Stimulated activated CD4-positive, alpha-beta T cell treated with anti-CD3 and anti-CD28 coated beads, TNF-alpha, amount 100 ng/mL, for 24 hours (primary cell): ENCODE measurements around the gene CDKL4.
"Not testable (repeated sequence)": the region's sequence is repeated elsewhere in the genome, so short reads cannot be mapped to it uniquely, and the experiment has no call there.

ENCODE experiments used
- DNase-seq, 3 experiments: peaks; one replicate each; pipeline ENCODE4 v3.0.0-alpha.2; 2020; ENCODE audit warnings: low read depth in 3 of 3

The CDKL4 gene

DNA sequence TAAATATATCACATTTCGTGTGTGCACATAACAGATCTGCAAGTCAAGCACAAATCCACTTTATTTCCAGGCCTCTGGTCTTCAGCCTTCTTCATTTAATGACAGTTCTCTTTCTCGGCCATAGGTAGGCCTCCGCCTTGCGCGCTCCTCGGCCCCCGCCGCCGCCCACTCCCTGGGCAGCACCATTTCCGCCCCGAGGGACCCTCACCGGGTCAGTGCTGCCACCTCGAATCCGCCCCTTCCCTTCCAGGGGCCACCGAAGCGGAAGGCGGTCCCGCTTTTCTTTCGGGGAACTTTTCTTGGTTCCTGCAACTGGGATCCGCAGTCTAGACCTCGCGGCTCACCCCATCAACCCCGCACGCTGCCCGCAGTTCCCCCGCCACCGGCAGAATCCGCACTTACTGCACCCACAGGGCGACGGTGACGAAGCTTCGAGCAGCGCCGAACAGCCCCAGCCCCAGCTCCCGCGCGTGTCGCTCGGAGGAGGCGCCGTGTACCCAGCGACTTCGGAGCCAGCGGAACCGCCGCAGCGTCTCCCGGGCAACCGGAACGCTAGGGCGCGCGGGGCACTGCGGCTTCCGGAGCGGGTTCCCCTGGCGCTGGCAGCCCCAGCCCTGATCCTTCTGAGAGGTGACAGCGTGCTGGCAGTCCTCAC, at the start of gene CDKL4:
Gene CDKL4 (minus strand): TSS at position 502 of the 655 bp plus-strand sequence.
- no peak for DNase-seq

DNA sequence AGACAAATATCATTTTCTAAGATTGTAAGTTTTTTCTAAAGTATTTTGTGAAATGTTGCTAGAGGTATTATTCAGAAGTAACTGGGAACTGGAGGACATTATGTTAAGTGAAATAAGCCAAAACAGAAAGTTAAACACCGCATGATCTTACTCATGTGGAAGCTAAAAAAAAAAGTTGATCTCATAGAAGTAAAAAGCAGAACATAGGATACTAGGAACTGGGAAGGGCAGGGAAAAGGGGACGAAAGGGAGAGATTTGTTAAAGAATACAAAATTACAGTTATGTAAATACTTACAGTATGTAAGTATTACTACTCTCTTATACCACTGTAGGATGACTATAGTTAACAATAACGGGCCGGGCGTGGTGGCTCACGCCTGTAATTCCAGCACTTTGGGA, 46.7 kb upstream of the CDKL4 start:
- DNase-seq, result no peak

DNA sequence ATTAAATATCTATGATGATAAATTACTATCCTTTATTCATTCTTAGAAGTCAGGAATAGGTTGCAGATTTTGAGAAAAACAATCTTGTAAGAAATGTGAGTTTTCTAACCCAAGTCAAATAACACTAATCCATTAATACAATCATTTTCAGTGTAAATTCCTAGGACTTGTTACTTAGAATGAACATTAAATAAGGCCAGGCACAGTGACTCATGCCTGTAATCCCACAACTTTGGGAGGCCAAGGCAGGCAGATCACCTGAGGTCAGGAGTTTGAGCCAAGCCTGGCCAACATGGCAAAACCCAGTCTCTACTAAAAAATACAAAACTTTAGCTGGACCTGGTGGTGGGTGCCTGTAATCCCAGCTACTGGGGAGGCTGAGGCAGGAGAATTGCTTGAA, 45.8 kb upstream of the CDKL4 start:
- no peak for DNase-seq

DNA sequence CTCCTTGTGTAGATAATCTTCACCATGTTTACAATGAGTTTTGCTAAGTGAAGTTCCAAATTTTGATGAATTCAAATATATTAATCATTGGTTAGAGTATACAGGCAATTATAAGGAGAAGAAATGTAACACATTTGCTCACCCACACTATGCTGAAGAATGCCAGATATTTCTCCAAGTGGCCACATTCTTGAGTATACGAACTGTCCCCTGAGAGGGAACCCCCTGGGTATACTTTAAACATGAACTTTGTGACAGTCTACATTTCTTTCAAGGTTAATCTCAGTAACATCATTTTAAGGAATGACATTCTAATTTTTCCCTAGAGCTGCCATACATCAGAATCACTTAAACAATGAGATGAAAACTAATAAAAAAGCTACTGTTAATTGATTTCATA, 39.8 kb upstream of the CDKL4 start:
- no peak for DNase-seq

DNA sequence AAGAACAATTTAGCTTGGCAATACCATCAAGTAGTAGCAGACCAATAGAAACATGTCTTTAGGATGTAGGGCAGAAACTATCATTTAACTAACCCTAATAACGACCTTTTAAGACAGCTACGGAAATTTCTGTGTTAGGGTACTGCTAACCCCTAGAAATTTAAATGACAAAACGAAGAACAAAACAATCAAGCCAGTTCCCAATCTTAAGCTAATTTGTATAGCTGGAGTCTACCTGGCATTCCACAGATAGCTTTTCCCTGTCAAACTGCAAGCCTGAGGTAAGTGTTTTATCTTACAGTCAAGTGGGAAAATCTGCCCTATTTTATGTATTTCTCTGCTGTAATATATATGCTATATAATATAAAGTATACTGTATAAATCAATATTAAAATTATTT, 37.6 kb upstream of the CDKL4 start:
- DNase-seq, result no peak

DNA sequence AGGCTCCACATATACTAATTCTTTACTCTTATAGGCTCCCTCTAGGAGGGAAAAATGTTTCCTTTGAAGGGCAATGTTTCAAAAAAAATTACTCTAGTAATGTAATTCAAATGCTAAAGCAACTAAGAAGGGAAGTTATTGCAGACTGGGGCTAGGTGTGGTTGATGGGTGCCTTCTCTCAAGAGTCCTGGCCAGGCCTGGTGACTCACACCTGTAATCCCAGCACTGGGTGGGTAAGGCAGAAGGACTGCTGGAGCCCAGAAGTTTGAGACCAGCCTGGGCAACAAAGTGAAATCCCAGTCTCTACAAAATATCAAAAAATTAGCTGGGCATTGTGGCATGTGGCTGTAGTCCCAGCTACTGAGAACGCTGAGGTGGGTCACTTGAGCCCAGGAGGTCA, 31.2 kb upstream of the CDKL4 start:
- no peak for DNase-seq

DNA sequence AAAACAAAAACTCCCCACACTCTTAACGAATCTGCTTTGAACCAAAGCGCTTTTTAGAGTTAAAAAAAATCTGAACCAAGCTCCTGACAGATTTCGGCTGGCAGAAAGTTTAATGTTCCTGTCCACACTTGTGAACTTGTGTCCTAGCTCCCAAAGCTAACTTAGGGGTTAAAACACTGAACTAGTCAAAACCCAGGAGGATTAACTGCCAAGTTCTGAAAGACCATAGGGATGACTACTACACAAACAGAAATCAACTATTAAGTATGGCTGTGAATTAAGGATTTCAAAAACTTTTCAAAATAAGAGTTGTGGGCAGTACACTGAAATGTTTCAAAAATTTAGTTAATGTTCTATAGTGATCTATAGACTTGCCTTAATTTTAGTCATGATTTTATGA, 26.2 kb upstream of the CDKL4 start:
- DNase-seq, result no peak

DNA sequence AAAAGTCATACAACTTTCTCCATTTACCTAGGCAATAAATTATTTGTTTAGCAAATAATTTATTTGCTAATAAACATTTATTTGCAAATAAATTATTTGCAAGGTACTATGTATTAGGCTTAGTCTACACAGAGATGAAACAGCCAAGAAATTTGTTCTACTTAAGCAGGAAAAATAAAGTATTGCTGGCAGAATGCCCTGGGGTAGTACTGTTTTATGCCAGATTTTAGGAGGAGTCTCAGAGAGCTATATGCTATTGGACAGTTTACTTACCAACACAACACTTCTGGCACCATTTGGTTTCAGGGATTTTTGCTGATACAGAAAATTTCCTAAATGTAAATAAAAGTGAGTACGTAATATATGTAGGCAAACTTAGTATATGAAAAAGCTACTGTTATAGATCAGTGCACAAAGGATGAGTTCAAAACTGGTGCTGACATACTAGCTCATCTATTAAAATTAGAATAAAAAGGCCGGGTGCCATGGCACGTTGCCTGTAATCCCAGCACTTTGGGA, 23.2 kb upstream of the CDKL4 start:
- no peak for DNase-seq

DNA sequence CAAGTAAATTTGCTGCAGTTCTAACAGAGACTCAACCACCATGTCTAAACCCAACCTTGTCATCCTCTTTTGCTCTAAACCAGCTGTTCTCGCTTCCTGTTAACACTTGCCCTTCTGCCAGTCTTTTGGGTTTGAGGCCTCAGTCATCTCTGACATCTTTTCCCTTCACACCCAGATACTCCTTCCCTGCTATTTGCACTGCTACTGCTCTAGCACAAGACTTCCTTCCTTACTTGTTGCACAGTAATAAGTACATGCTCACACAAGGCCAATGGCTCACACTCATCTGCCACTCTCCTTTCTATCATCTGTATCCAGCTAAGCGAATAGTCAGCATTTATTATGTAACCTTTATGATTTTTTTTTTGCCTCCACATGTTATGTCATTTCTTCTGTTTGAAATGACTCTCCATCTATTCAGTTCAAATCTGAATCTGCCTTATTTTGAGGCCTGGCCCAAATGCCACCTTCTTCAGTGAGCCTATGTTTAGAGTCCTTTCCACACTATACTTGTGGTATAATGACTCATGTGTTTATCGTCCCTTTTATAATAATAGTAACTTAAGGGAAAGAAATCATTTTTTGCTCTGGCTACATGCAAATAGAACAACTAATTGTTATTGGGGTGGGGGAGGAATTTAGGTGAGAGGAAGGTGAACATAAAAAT, 22.5 kb upstream of the CDKL4 start:
- DNase-seq, result no peak

DNA sequence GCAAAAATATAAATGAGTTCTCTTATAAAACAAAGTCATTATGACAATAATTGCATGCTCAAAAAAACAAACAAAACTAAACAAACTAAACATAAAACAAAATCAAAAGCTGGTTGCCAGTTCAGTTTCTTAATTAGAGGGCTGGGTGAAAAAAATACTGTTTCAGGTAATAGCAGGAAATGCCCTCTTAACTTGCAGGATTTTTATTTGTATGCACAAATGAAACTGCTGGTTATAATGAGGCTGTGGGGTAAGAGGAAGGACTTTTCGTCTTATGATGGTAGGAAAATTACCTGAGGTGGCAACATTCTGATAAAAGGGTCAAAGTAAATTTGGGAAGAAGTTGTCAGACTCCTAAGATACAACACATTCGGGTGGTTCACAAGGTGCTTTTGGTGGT, 21.5 kb upstream of the CDKL4 start:
- no peak for DNase-seq

DNA sequence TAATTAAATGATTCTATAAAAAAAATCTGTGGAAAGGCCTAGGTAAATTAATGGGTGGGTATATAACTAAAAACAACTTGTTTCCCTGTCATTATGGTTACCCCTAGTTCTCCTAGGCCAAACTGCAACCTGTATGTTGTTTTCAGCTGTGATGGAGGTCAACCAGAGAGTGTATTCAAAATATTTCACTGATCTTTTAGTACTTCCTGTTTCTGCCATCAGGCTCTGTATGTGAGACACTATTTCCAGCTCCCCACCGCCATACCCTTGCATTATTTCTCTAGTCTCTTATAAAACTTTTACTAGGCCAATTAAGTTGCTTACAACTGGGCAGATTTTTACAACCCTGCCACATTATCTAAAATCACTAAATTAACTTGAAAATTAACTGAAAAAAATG, 21.0 kb upstream of the CDKL4 start:
- no peak for DNase-seq

DNA sequence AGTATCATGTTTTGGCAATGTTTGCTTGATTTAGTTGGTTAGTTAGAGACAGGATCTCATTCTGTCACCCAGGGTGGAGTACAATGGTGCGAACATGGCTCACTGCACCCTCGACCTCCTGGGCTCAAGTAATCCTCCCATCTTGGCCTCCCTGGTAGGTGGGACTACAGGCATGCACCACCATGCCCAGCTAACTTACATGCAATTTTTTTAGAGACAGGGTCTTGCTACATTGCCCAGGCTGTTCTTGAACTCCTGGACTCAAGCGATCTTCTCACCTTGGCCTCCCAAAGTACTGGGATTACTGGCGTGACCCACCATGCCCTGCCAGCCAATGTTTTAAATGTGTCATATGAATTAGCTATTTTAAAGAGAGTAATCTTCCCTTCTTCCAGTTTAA, 16.3 kb upstream of the CDKL4 start:
- DNase-seq, result no peak

DNA sequence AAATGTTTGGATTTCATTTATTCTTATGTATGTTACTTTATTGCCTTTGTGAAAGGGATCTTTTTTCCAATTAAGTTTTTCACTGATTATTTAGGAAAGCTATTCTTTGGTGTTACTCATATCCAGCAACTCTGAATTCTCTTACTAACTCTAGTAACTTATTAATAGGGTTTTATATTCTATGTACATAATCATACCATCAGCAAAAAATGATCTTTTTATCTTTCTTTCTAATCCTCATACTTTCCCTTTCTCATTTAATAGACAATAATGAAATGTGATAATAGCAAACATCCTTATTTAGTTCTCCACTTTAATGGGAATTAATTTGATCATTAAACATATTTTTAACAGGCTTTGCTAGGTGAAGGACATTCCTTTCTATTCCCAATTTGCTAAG, 12.3 kb upstream of the CDKL4 start:
- DNase-seq, result no peak

DNA sequence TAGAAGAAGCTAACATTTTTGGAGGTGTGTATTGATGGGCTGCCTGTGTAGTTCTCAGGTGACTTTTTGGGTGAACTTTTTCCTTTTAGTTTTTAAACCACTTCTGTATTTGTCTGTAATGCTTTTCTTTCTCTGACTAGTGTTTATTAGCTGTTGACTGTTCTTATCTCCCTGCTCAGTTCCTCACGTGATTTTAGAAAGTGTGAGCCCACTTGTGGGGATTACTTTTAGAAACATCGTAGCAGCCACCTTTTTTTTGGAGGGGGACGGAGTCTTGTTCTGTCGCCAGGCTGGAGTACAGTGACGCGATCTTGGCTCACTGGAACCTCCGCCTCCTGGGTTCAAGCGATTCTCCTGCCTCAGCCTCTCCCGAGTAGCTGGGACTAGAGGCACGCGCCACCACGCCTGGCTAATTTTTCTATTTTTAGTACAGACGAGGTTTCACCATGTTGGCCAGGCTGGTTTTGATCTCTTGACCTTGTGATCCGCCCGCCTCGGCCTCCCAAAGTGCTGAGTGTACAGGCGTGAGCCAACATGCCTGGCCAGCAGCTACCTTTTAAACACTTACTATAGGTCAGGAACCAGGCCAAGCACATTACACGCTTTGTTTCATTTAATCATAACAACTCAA, 9.2 kb upstream of the CDKL4 start:
- DNase-seq, result no peak

DNA sequence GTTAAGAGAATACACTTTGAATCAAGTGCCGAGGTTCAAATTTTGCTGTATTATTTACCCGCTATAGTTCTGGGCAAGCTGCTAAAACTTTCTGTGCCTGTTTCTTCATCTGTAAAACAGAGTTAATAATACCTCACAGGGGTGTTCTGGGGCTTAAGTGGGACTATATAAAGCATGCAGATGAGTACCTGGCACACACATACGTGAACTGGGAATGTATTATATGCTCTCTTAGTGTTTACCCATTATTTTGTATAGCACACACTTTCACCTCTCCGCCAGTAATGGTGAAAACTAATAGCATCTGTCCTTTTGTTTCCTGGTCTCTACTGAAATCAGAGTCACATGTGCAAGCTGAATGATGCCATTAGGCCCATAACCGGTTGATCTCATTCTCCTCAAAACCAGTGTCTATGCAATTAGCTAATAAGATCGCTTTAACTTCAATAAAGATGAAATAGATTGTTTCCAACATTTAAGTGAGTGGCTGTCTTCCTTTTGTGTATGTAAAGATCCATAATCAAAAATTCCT, 3.8 kb upstream of the CDKL4 start:
- no peak for DNase-seq

DNA sequence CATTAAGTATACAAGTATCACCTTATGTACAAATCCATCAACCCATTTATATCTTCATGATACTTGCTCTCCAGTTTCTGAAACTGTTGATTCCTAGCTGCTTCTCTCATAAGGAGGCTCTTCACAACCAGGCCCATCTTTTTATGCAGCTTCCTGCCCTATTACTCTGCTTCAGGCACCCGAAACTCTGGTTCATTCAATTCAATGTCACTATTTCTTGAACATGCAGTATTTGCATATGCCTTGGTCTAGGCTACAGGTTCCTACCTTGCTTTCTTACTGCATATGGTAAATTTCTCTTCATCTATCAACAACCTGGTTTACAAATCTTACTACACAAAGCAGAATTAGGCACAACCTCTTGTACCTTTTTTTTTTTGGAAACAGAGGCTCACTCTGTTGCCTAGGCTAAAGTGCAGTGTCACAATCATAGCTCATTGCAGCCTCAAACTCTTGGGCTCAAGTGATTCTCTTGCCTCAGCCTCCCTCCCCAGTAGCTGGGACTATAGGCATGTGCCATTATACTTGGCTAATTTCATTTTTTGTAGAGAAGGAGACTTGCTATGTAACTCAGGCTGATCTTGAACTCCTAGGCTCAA, 2.7 kb upstream of the CDKL4 start:
- no peak for DNase-seq

DNA sequence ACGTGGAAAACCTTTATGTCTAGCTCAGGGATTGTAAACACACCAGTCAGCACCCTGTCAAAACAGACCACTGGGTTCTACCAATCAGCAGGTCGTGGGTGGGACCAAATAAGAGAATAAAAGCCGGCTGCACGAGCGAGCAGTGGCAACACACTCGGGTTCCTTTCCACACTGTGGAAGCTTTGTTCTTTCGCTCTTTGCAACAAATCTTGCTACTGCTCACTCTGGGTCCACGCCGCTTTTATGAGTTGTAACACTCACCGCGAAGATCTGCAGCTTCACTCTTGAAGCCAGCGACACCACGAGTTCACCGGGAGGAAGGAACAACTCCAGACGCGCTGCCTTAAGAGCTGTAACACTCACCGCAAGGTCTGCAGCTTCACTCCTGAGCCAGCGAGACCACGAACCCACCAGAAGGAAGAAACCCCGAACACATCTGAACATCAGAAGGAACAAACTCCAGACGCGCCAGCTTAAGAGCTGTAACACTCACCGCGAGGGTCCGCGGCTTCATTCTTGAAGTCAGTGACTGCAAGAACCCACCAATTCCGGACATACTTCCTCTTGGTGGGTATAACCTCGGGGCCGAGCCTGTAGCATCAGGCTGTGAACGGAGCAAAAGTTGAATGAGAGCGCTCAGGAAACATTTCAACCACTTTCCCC, 1.3 kb upstream of the CDKL4 start:
- peak in 1 of 3 experiments; percentile 16 for DNase-seq

DNA sequence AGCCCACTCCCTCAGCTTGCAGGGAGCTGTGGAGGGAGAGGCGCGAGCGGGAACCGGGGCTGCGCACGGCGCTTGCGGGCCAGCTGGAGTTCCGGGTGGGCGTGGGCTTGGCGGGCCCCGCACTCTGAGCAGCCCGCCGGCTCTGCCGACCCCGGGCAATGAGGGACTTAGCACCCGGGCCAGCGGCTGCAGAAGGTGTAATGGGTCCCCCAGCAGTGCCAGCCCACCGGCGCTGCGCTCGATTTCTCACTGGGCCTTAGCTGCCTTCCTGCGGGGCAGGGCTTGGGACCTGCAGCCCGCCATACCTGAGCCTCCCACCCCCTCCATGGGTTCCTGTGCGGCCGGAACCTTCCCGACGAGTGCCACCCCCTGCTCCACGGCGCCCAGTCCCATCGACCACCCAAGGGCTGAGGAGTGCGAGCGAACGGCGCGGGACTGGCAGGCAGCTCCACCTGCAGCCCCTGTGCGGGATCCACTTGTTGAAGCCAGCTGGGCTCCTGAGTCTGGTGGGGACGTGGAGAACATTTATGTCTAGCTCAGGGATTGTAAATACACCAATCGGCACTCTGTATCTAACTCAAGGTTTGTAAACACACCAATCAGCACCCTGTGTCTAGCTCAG, 582 bp upstream of the CDKL4 start:
- DNase-seq, result not testable (repeated sequence)

DNA sequence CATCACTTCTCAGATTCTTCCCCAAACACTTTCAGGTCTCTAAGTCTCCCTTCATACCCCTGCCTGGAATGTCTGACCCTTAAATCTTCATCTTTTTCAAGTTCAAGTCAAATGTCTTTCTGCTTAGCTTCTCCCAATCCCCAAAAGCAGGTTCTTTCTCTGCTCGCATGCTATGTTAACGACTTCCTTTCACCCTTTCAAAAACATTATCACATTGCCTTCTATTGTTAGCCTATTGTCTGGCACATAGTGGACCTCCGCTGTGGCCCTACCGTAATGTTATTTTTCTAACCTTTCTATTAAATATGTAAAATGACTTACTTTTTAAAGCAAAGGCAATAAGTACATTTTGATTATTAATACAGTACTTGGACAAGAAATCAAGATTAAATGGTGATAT, 2.2 kb downstream of the CDKL4 start:
- no peak for DNase-seq

DNA sequence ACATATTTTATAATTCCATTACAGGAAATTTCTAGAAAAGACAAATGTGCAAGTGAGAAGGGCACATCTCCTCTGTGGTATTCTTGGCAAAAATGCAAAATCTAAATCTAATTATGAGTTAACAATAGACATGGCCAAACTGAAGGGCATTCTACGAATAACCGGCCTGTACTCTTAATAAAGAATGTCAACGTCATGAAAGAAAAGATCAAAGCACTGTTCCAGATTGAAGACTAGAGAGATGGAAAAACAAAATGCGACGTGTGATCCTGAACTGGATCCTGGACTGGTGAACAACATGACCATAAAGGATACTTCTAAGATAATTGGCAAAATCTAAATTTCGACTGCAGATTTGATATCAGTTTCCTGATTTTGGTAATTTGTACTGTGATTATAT, 3.0 kb downstream of the CDKL4 start:
- DNase-seq, result no peak

DNA sequence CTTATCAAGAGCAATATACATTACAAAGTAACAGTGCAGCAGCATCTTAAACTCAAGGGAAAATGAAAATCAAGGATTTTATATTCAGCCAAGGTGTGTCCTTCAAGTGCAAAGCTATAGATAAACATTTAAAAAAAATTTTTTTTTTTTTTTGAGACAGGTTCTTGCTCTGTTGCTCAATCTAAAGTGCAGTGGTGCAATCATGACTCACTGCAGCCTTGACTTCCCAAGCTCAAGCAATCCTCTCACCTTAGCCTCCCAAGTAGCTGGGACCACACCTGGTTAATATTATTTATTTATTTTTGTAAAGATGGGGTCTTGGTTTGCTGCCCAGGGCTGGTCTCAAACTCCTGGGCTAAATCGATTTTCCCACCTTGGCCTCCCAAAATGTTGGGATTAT, 9.0 kb downstream of the CDKL4 start:
- no peak for DNase-seq

DNA sequence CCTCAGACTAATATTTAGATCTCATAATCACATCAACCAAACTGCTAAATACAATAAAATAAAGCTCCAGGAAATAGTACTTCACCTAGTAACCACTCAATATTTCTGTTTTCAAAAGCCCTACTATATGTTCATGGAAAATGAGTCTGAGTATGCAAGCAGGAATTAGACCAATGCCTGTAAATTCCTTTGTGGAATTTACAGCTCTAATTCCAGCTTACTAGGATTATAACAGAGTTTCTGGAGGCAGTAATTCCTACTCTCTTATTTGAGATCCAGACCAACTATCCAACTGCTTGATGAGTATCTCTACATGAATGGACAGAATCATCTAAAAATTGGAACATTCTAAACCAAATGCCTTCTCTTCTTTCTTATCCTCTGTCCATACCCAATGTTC, 11.6 kb downstream of the CDKL4 start:
- no peak for DNase-seq
